NCI-H1048 (cell line): ENCODE results near the gene COL27A1.

Experiments used
- DNase-seq: peaks from one replicate; lab custom pipeline; 2025; lab: John Stamatoyannopoulos, UW

Gene COL27A1

DNA sequence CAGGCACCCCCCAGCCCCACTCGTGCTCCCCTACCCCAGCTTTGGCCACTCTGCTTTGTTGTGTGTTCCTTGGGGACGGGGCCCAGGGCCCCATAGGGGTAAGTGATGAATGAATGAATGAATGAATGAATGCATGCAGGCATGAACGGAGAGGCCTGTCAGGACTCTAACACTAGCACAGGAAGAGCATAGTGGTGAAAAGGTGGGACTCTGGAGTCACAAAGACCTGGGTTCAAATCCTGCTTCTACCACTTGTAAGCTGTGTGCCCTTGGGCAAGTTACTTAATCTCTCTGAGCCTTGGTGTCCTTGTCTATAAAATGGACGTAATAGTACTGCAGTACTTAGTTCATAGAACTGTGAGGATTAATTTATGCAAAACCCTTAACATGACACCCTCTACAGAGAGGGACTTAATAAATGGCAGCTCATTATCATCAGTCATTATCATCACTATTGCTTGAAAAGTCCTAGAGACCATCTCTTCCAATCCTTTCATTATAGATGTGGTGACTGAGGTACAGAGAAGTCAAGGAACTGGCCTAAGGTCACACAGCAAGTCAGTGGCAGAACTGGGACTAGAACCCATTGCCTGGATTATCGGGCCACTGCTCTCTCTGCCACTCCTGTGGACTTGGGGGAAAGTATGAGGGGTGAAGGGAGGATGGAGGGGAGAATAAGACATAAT, 187.6 kb downstream of the COL27A1 start:
- DNase-seq: no peak

DNA sequence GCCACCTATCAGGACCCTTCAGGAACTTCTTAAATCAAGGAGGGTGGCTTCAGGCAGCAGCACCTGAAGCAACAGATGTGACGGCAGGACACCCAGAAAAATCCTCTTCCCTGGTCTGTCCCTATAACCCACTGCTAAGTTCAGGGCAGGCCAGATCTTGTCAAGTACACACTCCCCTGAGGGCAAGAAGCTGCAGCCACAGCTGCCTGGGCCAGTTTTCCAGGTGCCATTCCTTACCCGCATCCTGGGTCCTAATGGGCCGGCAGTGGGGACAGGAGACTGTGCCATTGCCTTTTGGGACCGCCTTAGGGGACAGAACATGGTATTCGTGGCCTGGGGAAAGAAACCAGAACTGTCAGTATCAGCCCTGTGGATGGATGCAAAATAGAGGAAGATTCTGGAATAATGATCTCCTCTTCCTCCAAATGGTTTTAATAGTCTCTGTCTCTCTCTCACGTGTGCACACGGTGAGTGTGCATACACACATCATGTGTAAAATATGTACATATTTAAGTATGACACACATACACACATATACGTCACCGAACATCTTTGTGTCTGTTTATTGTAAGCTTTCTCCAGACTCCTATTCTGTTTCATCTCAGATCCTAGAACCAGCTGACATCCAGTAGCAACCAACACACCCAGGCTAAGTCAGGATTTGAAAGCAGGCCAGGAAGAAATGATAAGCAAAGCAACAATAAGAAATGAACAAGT, 188.3 kb downstream of the COL27A1 start:
- no peak for DNase-seq

DNA sequence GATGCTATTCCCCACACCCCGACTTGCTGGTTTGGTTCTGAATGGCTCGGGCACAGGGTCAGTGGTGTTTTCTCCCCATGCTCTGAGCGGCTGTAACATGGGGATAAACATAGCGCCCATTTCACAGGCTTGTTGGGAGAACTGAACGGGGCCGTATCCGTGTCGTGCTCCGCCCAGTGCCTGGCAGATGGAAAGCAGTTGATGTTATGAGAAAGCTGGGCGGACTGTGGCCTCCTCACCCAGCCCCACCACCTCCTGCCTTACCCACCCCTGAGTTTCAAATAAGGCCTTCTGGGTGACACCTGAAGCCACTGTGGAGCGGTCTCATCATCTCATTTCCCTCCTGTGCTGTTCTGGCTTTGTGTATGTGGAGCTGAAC, 188.8 kb downstream of the COL27A1 start:
- DNase-seq: no peak

DNA sequence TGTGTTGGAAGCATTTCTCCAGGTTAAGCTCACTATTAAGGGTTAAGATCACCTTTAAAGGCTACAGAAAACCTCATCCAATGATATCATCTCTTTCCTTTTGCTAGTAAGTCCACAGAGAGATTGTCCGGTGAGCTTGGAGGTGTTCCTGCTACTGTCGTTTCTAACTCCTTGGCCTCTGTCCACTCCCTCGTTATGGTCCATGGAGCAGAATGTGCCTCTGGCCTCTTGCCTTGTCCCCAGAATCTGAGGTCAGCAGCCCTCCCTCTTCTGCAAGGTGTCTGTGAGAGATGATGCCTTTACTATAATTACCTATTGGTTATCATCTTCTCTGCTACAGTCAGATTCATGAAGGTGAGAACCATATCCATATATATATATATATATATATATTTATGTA, 189.4 kb downstream of the COL27A1 start:
- DNase-seq: no peak

DNA sequence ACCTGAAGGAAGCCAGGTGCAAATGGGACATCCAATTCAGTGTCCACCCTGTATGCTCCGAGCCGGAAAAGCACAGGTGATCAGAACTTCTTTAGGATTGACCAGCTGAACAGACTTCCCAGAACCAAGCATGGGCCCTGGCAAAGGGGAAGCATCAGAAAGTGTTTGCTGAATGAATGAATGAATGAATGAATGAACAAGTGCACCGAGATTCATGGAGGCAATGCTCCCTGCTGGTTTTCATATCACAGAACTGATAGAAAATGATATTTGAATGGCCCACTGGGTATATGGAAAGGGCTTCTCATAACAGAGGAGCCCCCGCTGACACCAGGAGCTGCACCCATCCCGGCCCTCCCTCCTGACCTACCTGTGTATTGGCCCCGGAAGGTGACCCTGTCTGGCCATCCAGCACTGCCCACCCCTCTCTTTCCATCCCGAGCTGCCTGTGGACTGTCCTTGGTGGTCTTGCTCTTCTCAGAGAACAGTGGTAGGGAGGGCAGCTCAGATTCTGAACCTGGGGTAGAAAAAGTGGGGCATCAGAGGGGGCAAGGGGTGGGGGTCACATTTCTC, 190.2 kb downstream of the COL27A1 start:
- no peak for DNase-seq

DNA sequence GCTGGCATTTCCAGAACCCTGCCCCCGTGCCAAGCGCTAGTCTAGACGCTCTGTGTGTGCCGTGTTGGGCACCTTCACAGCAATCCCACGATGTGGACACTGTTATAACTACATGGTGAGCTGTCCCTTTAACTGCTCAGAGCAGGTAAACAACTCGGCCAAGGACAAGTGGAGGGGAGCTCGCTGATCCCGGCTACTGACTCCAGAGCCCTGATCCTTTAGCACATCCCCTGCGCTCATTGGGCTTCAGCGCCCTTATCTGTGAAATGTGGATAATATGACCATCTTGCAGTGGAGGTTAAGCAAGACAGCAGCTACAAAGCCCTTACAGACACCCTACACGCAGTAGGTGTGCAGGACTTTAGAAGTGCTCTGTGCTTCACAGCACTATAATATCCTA, 190.8 kb downstream of the COL27A1 start:
- DNase-seq: no peak

DNA sequence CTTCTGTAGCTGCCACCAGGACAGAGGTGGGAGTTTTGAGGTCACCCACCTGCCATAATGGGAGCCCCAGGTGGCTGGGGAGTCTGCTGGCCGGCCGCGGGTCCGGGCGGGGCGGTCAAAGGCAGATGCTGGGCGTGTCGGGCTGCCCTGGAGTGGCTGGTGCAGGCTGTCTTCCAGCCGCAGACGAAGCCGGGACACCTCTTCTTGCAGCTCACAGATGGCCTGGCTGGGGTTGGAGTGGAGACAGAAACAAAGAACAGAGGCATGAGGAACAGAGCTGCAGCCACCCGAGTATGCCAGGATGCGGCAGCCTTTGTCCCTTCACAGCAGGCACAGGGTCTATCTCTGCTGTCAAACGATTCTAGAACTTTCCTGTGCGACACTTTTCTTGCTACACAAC, 192.3 kb downstream of the COL27A1 start:
- DNase-seq: no peak

DNA sequence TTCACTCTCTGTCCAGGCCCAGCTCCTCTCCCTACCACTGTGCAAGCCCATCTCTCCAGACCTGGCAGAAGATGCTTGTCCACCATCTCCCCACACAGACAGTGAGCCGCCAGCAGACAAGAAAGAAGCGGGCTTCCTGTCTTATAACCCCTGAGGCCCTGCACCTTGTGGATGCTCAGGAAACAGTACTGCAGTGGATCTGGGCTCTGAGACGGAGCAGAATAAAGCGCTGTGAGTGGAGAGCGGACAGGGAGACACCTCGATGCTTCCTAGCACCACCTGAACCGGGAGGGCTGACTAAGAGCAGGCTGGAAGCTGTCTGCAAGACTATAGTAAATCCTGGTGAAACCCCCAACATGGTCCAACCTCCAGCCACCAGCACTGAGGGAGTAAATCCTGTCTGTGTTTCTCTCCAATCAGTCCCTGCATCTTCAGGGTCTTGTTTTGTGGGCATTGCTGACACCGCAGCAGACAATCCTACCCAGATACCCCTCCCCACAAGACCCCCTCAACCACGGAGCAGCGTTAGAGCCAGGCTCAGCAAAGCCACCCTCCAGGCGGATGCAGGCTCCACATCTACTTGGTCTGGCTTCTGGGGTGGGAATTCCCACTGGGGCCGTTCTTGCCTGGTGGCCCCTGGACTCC, 193.0 kb downstream of the COL27A1 start:
- DNase-seq: no peak

DNA sequence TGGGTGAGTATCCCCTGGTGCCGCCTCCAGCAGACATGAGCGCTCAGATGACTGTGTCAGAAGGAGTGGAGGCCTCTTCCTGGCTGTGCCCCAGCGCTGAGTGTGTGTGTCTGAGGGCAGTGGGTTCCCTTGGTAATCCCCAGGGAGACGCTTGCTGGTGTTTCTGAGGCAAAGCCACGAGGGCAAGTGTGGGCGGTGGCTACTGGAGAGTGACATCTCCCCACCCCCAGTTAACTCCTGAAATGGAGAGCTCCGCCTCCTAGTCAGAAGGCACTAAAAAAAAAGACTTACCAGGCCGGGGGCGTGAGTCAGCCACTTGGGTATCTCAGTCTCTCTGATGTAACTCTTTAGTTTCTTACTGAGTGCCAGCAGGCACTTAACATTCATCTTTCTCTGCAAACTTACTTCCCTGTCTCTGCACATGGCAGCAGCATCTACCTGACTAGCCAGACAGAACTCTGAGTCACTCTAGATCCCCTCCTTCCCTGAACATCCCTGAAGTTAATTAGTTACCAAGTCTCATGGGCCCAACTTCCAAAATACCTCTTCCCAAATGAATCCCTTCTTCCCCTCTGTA, 193.7 kb downstream of the COL27A1 start:
- DNase-seq: no peak

DNA sequence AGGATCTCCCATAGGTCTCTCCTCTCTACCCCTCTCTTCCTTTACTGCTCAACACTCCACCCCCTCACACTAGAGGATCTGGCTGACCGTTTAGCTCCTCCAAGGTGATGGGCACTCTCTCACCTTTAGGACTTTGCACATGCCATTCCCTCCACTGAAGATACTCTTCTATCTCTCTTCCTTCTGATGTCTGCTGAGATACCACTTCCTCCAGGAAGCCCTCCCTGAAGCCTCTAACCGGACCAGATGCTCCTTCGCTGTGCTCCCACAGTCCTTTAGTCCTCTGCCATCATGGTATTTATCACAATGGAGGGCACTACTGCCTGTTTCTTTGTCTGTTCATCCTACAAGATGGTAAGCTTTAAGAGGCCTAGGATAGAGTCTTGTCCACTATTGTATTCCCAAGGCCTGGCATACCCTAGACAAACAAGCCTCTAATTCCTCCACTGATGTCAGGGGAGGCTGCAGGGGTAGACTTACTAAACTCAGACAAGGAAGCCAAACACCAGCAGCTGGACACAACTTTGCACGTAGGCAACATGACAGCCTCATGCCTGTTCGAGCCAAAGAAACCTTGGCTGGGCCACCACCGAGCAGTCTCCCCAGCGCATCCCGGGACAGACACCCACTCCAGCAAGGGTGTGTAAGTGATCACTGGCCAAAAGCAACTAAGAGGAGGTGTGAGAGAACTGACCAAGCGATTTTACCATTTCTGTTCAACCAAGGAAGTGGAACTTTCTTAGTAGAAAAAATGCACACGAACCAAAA, 194.6 kb downstream of the COL27A1 start:
- no peak for DNase-seq

DNA sequence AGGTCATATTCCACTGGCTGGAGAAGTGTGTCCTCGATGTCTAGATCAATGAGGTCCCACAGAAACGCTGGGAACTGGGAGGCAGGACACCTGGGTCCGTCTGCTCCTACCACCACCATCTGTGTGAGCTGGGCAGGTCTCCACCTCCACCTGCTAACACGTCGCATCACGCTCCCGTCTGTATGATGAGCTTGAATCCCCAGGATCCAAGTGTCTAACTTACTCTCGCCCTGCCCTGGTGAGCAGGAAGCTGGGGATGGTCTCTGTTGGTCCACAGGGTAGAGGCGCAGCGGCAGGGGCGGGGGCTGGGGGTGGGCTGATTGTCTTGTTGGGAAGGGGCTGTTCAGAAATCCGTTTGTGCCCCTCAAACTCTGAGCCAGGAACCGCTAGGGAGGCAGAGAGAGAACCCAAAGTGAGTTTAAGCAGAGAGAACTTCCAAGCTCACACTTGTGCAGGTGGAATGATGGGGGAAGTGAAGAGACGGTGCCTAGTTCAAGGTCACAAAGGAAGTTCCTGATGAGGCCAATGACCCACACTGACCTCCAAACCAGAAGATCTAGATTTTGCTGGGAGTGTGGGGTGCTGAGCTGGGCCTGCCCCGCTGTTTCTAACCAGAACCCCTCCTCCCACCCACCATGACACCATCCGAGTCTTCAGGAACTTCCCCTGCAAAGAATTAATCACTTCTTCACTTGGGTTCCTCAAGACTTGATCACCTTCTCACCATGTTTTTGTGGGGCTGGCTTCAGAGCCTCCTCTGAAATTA, 195.5 kb downstream of the COL27A1 start:
- no peak for DNase-seq

DNA sequence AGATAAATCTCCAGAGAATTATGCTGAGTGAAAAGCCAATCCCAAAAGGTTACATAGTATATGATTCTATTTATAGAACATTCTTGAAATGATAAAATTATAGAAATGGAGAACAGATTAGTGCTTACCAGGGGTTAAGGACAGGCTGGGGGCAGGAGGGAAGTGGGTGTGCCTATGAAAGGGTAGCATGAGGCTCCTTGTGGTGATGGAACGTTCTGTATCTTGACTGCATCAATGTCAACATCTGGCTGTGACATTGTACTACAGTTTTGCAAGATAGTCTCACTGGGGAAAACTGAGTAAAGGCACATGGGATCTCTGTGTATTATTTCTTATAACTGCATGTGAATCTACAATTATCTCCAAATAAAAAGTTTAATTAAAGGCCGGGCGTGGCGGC, 196.6 kb downstream of the COL27A1 start:
- no peak for DNase-seq

DNA sequence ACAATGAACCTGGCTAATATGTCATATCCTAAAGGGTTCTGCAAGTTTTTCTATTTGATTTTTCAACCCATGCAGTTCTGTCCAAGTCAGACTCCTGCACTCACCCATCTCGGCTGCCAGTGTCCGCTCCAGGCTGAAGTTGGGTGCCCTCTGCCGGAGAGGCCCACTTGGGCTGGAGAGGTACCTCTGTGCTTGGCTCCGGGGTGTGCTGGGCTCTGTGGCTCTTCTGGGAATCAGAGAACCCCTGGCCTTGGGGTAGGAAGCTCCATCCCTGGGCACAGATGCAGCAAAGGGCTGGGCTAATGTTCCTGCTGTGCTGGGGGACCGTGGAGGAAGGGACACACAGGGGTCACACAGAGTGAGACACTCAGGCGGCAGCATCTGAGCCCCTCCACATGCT, 200.5 kb downstream of the COL27A1 start:
- no peak for DNase-seq

DNA sequence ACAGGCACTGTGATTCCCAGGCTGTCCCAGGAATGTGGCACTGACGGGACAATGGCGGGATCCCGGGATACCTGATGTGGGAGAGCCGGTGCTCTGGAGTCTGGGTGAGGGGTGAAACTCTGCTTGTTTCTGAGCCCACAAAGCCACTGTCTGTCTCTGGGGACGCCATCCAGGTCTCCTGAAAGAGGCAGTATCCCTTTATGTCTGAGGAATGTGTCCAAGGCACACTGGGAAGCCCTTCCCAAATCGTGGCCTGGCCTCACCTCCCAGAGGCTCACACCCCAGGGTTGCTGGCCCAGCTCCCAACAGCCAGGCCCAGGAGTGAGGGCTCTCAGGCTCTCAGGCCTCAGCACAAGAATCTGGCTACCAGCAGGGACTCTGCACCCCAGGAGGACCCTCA, 201.5 kb downstream of the COL27A1 start:
- no peak for DNase-seq

DNA sequence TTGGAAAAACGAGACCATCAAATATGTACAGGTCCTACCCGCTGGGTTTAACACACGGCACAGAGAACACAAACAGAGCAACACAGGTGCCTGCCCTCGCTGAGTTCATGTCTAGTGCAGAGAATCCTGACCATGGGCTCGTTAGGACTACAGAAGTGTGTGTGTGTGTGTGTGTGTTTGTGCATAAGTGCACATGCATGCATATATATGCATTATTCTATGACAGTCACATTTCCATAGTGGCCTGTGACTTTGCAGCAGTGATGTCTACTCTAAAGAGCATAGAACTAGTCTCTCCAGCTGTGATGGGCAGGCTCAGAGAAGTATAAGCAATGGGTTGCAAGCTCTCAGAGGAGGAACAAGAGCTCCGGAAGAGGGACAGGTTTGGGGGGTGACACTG, 202.0 kb downstream of the COL27A1 start:
- DNase-seq: no peak

DNA sequence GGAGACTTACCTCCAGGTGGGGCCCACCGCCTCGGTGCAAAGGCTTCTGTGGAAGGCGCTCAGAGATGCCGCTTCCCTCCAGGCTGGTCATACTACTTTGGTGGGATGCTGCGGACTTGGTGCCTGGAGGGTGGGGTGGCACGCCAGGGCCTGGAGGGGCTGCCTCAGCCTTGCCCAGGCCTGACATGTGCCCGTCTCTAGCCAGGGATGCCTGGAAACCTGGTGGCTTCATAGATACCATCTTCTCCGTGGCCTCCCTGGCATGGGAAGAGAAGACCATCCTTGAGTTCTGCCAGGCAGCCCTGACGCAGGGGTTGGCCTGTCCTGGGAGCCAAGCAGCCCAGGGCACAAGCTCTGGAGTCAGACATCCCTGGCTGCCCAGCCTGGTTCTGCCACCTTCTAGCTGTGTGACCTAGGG, 202.6 kb downstream of the COL27A1 start:
- no peak for DNase-seq

DNA sequence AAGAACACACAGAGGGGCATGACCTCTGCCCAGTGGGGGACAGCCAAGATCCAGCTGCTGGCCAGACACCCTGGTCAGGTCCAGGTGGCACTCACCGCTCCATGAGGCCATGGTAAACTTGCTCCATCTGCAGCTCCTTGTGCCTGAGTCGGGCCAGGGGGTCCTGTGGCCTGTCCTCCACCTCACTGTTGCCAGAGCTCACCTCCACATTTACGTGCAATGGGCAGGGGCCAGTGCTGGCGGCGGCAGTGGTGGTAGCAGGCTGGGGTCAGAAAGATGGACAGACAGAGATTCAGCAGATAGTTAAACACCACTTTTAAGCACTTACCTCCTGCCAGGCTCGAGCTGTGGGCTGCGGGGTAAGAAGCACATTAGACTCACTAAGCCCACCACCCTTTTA, 204.5 kb downstream of the COL27A1 start:
- no peak for DNase-seq

DNA sequence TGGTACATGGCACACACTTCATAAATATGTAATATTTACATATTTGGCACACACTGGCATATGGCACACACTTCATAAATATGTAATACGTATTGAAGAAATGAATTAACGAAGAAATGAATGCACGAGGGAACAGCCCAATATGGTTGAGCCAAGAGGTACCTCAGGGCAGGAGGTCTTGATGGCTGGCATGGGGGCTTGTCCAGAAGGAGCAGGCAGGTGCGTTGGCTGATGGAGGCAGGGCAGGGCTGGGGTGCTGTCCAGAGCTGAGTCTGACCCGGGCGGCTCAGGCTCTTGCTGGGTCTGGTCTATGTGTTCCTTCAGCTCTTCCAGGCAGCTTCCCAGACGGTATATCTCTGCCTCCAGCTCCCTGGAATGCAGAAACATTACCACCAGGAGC, 206.2 kb downstream of the COL27A1 start:
- DNase-seq: no peak
